Left kidney (tissue), 8 donors: Measurements from ENCODE around the gene NBPF9. TPM values are rescaled to one million over a fixed set of nuclear protein-coding genes. Genes with fewer than 3 reads are reported as not detected.
"Not testable (repeated sequence)": the region's sequence is repeated elsewhere in the genome, so short reads cannot be mapped to it uniquely, and the experiment has no call there.

ENCODE experiments used
- DNase-seq: peaks from one replicate; pipeline ENCODE4 v3.0.0-alpha.2; 2013
- long read RNA-seq, 8 donors: transcript quantifications; one replicate each; lab custom pipeline, GENCODE V29; 2026
- polyA plus RNA-seq: library from polyadenylated mRNA; unstranded; fragments of 120-200 nt; gene quantifications from one replicate; pipeline ENCODE4 v1.2.1, GENCODE V29; 2013; ENCODE audit not compliant: insufficient read length

The NBPF9 gene, protein sequence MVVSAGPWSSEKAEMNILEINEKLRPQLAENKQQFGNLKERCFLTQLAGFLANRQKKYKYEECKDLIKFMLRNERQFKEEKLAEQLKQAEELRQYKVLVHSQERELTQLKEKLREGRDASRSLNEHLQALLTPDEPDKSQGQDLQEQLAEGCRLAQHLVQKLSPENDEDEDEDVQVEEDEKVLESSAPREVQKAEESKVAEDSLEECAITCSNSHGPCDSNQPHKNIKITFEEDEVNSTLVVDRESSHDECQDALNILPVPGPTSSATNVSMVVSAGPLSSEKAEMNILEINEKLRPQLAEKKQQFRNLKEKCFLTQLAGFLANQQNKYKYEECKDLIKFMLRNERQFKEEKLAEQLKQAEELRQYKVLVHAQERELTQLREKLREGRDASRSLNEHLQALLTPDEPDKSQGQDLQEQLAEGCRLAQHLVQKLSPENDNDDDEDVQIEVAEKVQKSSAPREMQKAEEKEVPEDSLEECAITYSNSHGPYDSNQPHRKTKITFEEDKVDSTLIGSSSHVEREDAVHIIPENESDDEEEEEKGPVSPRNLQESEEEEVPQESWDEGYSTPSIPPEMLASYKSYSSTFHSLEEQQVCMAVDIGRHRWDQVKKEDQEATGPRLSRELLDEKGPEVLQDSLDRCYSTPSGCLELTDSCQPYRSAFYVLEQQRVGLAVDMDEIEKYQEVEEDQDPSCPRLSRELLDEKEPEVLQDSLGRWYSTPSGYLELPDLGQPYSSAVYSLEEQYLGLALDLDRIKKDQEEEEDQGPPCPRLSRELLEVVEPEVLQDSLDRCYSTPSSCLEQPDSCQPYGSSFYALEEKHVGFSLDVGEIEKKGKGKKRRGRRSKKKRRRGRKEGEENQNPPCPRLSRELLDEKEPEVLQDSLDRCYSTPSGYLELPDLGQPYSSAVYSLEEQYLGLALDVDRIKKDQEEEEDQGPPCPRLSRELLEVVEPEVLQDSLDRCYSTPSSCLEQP (N-terminal part only)
- 73.9 TPM for polyA plus RNA-seq
- long read RNA-seq, donor 1 = 0 reads
- long read RNA-seq, donor 2 = 0 reads
- long read RNA-seq, donor 3 = 0 reads
- long read RNA-seq, donor 4 = 0 reads
- long read RNA-seq, donor 5 = 0 reads
- long read RNA-seq, donor 6 = 0 reads
- long read RNA-seq, donor 7, full-length matches to known transcripts = 1 of 63 reads
- long read RNA-seq, donor 7, partial matches to known transcripts = 62 of 63 reads
- long read RNA-seq, donor 7, other reads (novel, unspliced or antisense) = 0 of 63 reads
- long read RNA-seq, donor 8 = 0 reads

DNA sequence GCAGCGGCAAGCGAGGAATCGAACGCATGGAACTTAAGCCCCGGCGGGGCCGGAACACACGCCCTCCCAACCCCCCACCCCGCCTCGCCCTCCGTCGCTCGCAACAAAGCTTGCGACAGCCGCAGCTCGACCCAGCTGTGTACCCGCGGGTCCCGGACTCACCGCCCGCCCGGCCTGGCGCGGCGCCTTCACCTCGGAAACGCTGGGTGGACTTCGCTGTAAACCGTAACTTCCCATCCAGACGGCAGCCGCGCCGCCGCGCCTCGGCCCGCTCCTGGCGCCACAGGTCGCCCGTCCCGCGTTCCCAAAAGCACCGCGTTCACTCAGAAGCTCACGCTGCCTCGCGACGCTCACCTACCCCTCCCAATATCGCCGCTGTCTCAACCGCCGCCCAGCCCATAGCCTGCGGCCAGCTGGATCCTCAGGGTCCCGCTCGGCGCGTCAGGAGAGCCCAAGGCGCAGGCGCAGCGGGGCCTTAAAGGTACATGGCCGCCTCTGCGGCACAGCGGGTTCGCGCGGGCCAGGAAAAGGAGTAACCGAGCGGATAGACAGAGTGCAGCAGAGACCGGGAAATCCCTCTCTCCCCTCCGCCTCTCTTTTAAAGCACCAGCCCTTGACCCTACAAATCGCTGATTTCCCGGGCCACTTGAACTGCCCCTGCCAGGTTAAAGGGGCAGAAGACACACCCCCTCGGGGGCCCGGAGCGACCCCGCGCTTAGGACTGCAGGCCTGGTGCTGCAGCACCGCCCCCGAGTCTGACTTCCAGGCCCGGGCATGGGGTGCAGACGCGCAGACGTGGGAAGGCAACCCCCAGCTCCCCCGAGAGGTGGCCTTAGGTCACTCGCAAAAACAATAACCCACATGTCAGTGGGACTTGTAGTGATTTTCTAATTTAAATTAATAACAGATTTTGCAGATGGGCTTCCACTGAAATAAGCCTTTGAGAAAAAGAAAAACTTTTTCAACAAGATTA is at the start of gene NBPF9:
NBPF9 (minus strand) TSS at position 443 of the 973 bp plus-strand sequence. CDS start 21,412 bp downstream, outside the sequence.
- DNase-seq = peak; percentile 8

DNA sequence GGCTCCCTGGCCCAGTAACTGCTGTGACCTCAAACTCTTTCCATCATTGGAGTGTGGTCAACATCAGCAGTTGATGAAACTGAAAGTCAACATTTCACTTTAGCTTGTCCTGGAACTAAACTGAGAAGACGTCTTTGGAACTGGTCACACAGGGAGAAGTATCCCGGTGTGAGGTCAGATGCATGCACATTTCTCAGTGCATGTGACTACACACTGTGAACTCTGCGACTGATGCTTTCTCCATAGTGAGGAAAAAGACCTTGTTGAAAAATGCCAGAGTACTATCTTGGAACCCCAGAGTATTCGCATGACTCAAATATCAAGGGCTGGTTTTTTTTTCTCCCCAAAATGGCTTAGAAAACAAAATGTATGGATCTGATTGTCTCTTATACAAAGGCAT is 46.6 kb upstream of the NBPF9 start:
- not testable (repeated sequence) for DNase-seq

DNA sequence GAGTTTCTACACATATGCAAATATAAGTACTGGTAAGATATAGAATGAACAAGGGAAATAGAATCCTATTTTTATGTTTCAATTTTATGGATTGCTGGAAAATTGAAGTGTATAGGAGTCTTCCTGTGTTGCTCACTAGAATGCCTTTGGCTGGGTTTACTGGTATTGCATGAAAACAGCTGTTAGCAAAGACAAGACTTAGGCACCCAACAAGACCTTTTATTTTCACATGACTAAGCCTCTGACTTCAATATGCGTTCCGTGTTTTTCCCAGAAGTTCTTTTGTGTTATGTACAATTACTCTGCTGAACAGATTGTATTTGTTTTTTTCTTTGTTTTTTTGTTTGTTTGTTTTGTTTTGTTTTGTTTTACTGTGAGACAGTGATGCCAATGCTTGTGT is 34.2 kb upstream of the NBPF9 start:
- not testable (repeated sequence) for DNase-seq

DNA sequence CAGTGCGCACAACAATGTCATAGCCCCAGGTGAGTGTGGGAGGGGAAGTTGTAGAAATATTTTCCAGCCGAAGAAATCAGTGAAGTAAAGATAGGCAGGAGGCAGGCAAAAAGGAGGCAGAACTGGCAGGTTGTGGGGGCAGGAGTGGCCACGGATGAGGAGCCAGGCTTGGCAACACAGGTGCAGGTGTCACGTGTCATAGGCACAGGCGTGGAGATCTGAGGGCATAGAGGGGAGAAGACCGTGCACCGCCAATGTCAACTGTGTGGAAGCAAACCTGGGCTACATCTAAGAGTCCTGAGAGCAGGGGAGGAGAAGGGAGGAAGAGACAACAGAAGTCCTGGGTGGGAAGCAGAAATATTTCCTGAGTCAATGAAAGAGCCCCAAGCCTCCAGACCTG is 27.6 kb upstream of the NBPF9 start:
- not testable (repeated sequence) for DNase-seq

DNA sequence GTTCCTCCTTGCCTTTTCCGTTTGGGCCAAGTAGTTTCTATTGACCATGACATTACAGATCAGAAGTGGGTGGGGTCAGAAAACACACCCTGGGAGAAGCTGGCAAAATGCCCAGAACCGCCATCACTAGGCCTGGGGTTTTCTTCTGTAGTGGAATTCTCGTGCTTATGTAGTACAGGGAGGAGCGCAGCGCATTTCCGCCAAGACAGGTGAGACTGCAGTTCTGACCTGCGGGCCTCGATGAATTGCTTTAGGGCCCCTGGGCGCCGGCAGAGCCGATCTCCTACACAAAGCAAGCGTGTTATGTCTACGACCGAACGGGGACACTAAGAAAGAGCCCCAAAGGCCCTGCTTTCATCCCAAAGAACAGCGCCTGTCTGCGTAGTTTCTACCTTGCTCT is 25.9 kb upstream of the NBPF9 start:
- DNase-seq = not testable (repeated sequence)

DNA sequence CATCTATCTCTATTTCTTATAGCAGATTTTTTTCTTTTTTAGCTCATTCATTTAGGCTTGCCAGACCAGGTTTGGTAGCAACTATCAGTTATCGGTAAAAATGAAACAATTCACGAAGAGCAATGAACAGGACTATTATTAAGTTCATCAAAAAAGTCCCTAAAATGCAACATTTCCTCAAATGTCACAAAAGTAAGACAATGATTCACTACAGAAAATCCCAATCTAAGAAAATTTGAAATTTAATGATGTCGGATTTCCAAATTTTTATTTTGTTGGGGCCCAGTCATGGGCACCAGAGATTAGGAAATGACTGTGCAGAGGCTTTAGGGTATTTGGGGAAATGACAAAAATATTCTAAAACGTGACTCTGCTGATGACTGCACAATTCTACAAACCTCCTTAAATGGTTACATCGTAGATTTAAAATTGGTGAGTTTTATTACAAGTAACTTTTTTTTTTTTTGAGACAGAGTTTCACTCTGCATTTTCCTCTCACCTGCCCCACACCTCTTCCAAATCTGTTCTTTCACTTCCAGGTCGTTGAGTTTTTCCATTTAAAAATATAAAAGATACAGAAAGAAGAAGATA is 23.3 kb upstream of the NBPF9 start:
- DNase-seq = not testable (repeated sequence)

DNA sequence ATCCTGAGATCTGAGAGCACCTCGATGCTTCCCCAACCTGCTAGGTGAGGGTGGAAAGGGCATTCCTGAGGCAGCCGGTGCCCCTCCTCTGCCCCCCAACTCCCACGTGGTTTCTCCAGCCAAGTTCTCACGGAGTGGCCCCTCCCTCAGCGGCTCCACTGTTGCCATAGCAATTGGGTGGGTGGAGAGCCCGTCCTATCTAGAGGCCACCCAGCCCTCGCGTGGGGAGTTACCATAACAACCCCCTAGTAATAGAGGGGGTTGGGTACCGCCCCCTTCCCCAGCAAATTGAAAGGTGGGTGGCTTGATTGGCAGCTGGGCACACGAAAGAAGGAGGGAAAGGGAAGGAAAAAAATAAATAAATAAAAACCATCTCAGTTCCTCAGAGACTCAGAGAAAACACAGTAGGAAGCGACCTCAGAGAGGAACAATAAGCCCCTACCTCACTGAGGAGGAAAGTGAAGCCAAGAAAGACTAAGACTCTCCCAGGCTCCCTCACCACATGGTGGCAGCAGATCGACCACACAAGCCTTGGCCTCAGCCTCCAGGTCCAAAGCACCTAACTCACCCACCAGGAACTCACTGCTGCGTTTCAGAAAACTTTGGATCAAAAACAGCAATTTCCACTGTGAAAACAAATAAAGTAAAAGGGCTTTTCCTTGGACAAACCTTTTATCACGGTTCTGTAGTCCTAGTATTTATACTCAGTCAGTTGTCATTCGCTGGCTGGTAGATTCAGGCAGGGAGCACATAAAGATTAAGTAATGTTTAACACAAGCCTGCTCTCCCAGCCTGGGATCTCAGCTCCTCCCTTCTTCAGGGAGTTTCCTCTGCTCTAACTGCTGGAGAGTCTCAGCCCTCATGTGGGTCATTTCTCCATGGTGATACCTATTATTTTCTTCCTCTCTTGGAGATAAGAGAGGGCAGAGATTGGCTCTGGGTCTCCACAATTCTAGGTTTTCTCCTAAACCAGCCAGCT is 20.9 kb upstream of the NBPF9 start:
- DNase-seq = peak; percentile 28

DNA sequence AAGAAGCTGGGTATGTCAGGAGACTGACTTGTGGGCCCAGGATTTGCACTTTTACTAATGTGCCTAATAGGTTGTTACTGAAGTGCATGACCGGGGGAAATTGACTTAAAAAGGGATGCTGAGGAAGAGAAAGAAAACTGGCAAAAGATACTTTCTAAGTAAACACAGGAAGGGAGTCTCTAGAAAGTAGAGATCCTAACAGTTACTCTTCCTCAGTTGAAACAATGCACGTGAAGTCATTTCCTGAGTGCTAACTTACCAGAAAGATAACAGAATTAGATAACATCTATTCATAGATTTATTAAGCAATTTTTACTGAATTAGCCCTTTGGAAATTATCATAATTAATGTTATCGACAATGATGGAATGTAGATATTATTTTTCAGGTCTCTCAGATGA is 9.5 kb upstream of the NBPF9 start:
- DNase-seq = not testable (repeated sequence)

DNA sequence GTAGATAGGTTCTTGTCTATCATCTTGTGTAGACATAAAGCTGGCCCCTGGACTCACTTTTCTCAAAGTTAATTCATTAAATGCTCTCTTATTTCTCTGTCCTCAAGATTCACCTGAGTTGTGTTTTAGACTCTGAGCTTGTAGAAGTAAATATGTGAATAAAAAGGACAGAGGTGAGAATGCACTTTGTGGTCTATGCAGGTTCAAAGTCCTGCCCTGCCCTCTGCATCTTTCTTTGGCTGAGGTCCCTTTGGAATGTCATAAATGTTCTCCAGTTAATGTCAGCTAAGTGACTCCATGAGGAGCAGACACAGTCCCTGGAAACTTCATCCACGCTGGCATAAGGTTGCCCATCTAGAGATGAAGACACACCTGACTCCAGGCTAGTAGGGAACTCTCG is 7.0 kb upstream of the NBPF9 start:
- DNase-seq = not testable (repeated sequence)

DNA sequence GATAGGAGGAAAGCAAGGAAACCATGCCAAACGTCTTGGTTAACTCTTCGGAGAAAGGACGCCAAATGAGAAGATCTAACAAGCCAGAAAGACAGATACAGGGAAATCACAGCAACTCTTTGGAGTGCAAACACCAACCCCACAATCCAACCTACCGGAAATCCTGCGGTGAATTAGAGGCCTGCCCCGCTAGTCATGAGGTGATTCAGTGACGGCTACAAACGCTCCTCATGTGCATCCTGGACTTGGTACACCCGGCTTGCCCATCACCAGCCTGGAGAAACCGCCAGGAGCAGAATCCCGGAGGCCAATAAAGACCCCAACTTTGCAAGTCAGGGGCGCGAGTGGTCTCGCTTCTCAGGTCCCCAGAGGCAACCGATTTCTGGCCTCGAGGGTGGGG is 777 bp downstream of the NBPF9 start:
- not testable (repeated sequence) for DNase-seq

DNA sequence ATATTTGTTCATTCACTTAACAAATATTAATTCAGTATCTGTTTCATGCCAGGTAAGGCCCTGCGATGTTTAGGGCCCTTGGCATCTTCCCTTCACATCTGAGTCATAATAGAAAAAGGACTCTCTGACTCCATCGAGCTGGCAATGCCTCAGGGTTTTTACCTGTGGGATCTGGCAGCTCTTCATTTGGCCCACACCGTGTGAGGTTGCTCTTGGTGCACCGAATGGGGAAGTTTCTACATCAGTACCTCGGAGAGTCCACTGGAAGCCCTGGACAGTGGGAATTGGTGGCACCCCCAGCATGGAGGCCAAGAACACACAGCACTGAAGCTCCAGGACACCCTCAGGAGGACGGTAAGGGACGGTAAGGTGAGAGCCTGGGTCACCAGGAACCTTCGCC is 5.1 kb downstream of the NBPF9 start:
- DNase-seq = not testable (repeated sequence)

DNA sequence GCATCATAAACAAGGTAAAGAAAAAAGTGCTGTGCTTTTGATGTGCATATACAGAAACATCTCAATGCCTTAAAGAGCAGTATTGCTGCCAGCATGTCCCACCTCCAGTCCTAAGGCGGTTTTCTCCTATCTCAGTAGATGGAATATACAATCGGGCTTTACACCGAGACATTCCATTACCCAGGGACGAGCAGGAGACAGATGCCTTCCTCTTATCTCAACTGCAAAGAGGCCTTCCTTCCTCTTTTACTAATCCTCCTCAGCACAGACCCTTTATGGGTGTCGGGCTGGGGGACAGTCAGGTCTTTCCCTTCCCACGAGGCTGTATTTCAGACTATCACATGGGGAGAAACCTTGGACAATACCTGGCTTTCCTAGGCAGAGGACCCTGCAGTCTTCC is 10.2 kb downstream of the NBPF9 start:
- DNase-seq = not testable (repeated sequence)

DNA sequence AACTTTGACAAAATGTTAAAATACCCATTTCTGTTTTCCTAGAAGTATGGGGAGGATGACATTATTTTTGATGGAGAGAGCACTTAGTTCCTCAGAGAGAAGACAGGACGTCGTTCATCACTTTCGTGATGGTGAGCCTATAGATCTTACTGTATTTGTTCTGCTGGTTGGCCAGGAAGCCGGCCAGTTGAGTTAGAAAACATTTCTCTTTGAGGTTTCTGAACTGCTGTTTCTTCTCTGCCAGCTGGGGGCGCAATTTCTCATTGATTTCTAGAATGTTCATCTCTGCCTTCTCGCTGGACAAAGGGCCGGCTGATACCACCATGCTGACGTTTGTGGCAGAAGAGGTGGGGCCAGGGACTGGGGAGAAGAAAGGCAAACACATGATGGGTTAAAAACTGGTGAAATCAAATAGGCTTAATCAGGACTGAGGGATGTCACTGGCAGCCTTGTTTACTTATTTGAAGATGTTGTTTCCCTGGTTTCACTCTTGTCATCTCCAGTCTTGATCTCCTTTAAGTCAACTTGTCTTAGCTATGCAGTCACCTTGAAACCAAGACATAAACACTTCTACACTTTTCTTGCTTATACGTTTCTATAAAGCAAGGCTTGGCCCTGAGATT is 27.7 kb downstream of the NBPF9 start:
- not testable (repeated sequence) for DNase-seq

DNA sequence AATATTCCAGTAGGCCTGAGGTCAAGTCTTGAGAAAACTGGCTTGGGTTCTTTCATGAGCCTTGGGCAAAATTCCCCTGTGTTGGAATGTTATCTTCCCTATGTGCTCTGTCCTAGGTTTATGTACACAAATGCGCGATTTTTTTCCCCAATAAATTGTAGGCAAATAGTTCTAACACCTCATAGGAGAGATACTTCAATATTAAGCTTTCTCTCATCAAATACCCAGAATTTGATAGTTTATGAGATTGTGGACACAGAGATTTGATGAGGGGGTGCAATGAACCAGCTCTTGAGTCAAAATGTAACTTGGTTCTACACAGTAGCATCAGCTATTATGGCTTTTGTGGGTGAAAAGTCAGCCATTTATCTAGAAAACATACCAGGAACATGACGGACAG is 38.7 kb downstream of the NBPF9 start:
- not testable (repeated sequence) for DNase-seq

DNA sequence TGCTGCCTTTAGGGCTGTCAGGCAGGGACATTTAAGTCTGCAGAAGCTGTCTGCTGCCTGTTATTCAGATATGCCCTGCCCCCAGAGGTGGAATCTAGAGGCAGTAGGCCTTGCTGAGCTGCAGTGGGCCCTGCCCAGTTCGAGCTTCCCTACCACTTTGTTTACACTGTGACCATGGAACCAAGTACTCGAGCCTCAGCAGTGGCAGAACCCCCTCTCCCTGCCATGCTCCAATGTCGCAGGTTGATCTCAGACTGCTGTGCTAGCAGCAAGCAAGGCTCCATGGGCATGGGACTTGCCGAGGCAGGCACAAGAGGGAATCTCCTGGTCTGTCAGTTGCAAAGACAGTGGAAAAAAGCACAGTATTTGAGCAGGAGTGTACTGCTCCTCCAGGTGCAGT is 60.3 kb downstream of the NBPF9 start:
- DNase-seq = not testable (repeated sequence)

DNA sequence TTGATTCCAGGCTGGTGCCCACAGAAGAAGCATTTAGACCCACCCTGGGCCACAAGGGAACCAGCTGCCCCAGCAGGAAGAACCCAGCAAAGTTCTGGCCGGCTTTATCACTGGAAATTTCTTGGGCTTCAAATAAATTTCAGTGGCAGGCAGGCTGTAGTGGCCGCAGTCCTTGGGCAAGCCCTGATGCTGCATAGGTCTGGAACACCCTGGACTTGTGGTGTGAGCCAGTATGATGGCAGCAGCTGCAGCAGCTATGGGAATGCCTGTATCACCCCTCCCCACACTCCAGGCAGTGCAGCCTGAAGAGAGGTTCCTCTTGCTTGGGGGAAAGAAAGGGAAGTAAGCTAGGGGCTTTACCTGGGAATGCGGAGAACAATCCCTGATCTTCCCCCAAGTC is 69.4 kb downstream of the NBPF9 start:
- DNase-seq = not testable (repeated sequence)

DNA sequence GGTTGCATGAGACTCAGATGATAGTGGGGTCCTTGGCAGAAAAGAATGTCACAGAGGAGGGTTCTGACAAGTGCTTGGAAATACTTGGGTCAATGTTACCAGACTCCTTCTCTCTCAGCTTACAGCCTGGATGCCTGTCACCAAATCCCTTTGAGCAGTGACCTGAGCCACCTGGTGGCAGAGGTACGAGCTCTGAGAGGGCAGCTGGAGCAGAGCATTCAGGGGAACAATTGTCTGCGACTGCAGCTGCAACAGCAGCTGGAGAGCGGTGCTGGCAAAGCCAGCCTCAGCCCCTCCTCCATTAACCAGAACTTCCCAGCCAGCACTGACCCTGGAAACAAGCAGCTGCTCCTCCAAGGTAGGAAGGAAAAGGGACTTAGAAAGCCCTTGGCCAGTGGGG is 79.0 kb downstream of the NBPF9 start:
- not testable (repeated sequence) for DNase-seq

DNA sequence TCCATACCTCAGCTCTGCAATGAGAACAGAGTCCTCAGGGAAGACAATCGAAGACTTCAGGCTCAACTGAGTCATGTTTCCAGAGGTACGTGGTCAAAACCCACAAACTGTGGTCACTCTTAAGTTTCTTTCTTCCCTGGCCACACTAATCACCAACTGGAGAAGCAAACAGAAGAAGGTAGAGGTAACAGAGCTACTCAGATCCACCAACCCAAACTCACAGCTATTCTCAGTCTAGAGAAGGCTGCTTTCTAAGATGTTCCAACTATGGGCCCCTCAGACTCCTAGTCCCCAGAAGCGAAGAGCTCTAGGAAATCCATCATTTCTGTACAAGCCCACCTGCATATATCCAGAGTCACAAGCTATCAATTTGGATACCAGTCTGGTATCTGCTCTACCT is 84.8 kb downstream of the NBPF9 start:
- not testable (repeated sequence) for DNase-seq

DNA sequence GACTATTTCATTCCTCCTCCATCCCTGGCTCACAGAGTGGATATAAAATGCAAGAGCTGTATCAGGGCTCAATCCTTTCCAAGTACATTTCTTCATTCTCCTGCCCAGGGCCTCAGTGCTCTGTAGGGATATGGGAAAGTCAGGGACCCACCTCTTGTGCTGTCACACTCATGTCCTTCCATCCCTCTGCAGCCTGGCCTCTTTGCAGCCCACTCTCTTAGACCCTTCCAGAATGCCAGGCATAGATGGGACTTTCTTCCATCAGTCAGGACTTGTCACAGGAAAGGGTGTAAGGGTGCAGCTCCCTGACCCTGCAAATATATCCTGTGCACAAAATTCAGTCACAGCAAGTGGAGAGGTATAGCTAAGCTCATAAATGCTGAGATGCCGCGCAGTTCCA is 86.7 kb downstream of the NBPF9 start:
- DNase-seq = not testable (repeated sequence)
